ENCODE results near the gene BABAM2. TPM values are rescaled to one million over a fixed set of nuclear protein-coding genes. Genes with fewer than 3 reads are reported as not detected.
A peak's percentile ranks its signal among the peaks of the same experiment; 100 is the strongest.

BABAM2 gene
- total RNA-seq, 1 donor from 2014 or later, result 16.7 TPM

DNA sequence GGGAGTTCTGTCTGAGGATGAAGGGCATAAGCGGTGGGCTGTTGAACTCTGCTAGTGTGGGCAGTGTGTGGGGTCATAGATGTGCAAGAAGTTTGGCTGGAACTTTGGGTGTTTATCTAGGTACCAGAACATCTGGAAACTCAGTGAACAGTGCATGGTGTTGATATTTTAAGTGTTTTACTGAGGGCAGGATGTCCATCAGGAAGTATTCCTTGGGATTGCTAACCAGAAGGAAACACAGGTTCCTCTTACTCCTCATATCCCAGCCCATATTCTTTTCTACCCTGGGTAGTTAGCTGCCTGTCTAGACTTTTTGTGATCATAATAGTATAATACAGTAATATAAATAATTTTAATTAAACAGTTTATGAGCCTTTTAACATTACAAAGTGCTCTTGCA, 15.5 kb downstream of the BABAM2 start:
- ATAC-seq (no peak), DNase-seq (ENCODE audit: low spot score) (no peak)

GRCh38 chr2:27907547-27907946, 17.0 kb downstream of the BABAM2 start:
- ATAC-seq, result no peak
- DNase-seq (ENCODE audit: low spot score), result no peak

- DNase-seq (ENCODE audit: low spot score) (no peak), ATAC-seq (no peak)
Observed at GRCh38 chr2:27909901-27910300, 19.4 kb downstream of the BABAM2 start.

DNA sequence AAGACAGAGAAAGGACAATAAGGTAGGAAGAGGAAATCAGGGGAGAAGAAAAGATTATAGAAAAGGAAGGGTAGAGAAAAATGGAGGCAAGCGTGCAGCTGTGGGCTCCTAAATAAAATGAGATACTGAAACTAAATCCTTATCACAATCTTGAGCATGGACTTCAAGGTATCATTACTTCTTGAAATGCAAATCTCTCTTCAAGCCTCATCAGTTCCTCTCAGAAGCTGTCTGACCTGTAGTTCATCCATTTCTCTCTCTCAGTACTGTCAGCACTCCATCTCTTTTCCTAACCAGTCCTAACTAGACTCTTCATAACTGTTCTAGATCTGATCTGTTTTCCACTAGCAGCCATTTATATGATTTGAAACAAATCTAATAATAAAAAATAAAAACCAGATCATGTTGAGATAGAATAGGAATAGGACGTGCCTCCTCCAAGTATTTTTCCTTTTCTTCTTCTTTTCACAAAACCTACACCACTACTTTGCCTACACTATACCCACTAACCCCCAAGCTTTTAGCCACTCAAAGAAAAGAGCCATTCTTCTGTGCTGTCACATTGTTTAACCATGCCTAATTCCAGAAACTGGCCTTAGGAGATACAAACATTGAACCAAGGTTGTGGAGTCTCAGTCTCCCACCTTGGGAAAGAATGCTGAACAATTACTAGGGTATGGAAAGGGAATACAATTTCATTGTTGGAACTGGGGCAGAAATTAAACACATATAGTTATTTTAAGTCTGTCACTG, 21.1 kb downstream of the BABAM2 start:
- ATAC-seq (no peak), DNase-seq (ENCODE audit: low spot score) (no peak)

DNA sequence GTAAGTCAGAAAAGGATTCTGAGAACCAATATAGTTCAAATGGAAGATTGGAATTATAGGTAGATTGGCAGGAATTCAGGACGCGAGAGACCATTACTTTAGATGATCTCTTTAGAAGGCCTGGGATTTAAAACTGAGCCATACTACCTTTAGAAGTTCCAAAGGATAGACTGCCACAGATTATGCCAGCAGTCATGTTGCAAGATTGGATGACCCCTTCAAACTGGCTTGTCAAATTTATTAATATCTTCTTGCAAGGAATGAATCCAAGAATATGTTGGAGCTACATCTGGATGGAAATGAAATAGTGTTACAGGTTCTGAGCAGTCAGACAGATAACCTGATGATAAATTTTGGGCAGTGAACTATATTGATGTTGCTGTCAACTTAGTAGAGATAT, 22.0 kb downstream of the BABAM2 start:
- ATAC-seq, result no peak
- DNase-seq (ENCODE audit: low spot score), result no peak

GRCh38 chr2:27914041-27914804, 23.7 kb downstream of the BABAM2 start:
- no peak for DNase-seq (ENCODE audit: low spot score)
- peak; percentile 34 for ATAC-seq

- no peak for ATAC-seq
Observed at GRCh38 chr2:27914805-27915175, 24.3 kb downstream of the BABAM2 start.

DNA sequence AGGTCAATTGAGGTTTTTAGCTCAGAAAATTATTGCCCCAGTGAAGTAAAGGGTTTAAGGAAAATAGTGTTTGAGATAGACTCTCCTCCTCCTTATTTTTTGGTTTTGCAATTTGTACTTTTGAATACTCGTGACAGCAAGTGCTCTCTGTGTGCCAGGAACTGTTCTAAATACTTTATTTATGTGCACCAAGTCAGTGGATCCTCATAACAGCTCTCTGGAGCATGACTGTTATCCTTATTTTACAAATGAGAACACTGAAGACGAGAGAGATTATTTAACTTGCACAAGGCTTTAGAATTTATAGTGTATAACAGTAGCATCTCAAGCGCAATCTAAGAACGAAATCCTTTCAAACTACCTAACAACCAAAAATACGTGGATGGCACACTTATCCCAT, 24.7 kb downstream of the BABAM2 start:
- ATAC-seq (peak; percentile 37), DNase-seq (ENCODE audit: low spot score) (no peak)

More at GRCh38 chr2:27914805-27915175, 24.3 kb downstream of the BABAM2 start:
- DNase-seq (ENCODE audit: low spot score), result no peak

- ATAC-seq (peak; percentile 37), DNase-seq (ENCODE audit: low spot score) (no peak)
Observed at GRCh38 chr2:27915874-27916273, 25.3 kb downstream of the BABAM2 start.

- DNase-seq (ENCODE audit: low spot score) (no peak), ATAC-seq (peak; percentile 84)
Observed at GRCh38 chr2:27916293-27916995, 25.9 kb downstream of the BABAM2 start.

DNA sequence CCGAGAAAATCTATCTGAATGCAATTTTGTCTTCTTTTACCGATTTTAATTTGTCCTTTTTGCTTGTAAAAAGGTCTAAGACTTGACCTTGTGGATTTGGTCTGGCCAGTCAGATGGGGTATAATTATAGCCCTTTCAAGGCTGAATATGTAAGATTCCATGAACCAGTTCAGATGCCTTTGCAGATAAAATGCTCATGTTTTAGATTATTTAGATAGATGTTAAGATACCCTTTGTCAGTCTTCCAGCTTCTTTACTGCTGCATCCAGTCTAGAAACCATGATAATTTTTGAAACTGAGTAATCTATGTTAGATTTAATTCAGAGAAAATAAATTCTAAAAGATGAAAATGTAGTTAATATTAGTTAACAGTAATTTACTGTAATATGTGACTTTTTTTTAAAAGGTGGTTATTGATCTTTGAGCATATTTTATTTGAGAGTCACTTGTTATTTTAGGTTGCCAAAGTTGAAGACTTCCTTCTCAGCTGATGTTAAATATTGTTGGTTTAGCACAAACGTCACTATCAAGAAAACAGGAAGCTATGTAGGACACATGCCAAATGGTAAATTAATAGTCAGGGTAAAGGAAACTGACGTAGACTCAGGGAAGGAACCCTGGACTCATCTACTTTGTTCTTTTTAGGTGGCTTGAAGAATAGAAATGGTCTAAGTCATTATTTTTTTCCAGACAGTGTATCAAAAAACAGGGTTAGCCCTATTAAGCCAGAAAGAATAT, 29.8 kb downstream of the BABAM2 start:
- ATAC-seq (peak; percentile 57), DNase-seq (ENCODE audit: low spot score) (no peak)

DNA sequence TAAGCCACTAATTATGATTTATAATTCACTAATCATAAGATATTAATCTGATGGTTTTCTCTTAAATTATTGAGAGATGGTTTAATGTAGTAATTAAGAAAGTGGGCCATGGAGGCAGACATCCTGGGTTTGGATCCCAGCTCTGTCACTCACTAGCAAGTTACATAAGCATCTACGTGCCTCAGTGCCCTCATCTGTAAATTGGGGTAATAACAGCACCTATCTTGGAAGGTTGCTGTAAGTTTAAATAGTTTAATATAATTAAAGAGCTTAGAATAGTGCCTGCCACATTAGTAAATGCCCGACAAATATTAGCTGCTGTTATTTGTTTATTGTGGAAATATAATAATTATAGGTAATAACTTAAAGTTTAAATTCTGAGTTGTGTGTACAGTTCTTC, 30.9 kb downstream of the BABAM2 start:
- DNase-seq (ENCODE audit: low spot score) (no peak), ATAC-seq (no peak)

DNA sequence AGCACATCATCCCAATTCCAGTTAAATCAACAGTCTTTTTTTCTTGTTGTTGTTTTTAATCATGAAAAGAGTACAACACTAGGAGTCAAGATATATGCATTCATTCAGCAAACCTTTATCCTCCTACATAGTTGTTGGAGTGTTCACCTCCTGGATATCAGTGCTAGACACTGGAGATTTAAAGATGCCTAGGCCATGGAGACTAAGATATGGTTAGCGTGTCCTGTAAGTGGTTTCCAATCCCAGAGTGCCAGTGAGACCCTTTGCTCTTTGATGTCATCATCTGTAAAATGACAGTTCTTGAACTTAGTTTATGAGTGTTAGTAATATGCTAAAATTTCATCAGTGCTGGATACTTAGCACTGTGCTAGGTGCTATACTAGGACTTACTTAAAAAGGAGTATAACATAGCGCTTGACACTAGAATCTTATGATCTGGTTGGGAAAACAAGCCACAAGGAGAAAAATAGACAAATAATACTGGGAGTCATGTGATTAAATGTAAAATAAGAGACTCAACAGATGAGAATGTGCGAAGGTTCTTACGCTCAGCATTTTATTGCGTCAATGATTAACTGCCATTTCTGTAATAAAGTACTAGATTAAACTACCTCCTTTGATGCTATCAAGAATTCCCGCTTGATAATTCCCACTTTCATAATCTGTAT, 31.5 kb downstream of the BABAM2 start:
- DNase-seq (ENCODE audit: low spot score) (no peak), ATAC-seq (no peak)

DNA sequence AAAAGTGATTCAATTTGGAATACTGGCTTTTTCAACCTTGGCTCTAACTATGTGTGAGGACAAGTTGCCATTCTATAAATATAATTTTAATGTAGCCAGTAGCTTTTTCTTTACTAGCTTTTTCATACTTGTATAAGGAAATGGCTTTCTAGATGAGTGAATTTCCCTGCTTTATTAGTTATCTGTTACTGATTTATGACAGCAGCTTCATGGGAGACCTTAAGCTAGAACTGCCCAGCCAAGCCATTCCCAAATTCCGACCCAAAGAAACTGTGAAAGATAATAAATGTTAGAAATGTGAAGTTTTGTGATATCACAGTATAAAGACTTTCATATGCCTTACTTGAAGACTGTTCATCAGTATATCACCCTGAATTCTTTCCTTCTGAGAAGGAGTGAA, 32.3 kb downstream of the BABAM2 start:
- no peak for ATAC-seq
- no peak for DNase-seq (ENCODE audit: low spot score)

DNA sequence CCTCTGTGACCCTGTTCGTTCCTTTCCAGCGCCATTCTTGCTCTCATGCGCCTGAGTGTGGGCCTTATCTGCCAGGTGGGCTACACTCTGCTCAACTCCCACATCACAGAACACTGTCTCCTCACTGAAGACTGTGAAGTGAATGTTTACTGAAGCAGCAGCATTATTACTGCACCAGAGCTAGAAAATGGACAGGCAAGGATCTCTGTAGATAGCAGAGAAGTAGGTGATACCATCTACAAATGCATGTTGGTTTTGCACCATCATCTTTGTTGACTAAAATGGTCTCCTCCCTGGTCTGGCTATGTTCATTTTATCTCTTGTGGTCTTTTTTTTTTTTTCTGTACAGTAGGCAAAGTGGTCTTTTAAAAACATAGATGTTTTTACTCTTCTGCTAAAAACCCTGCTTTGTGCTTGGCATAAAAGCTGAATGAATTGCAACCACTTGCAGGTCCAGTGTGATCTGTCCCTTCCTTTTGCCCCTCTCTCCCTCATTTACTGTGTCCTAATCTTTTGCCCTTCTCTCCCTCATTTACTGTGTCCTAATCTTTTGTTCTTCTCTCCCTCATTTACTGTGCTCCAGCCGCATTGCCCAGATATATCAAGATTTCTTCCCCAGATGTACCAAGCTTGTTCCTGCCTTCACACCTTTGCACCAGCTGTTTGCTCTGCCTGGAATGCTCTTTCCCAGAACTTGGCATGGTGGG, 35.4 kb downstream of the BABAM2 start:
- DNase-seq (ENCODE audit: low spot score) (no peak), ATAC-seq (no peak)

- ATAC-seq, result no peak
Observed at GRCh38 chr2:27929916-27930486, 39.5 kb downstream of the BABAM2 start.

GRCh38 chr2:27931361-27931950, 40.9 kb downstream of the BABAM2 start:
- DNase-seq (ENCODE audit: low spot score) (no peak), ATAC-seq (no peak)

More at GRCh38 chr2:27929916-27930486, 39.5 kb downstream of the BABAM2 start:
- DNase-seq (ENCODE audit: low spot score), result no peak

GRCh38 chr2:27932396-27932795, 41.9 kb downstream of the BABAM2 start:
- ATAC-seq (no peak), DNase-seq (ENCODE audit: low spot score) (no peak)

DNA sequence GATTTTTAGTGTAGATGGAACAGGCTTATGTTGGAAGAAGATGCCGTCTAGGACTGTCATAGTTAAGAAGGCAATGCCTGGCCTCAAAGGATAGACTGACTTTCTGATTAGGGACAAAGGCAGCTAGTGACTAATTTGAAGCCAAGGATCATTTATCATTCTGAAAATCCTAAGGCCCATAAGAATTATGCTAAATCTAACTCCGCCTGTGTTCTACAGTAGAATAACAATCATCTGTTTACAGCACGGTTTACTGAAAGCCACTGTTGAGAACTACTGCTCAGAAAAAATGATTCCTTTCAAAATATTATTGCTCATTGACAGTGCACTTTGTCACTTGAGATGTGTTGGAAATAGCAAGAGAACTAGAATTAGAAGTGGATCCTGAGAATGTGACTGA, 44.5 kb downstream of the BABAM2 start:
- ATAC-seq (no peak), DNase-seq (ENCODE audit: low spot score) (no peak)
